ENCODE measurements around the gene RGS17.

DNA sequence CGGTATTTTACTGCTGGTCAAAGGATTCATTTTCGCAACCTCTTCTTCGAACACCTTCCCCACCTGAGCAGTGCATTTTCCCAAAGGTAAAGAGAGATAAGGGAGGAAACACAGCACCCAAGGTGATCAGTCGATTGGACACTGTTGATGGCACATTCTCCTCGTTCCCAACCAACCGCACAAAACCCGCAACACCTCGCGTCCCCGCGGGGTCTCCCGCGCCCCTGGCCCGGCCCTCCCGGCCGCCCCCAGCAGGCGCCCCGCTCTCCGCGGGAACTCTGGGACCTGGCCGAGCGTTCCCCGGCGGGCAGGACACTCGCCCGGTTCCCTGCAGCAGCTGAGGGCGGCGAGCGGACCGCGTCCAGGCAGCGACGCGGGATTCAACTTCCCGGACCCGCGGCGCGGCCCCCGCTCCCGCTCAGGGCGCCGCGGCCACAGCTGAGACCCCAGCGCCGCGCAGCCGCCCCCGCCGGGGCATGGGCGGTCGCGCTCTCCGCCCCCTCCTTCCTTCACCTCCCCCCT lies 506 bp downstream of the RGS17 start:
- TF ChIP-seq CTCF (IDR thresholded peaks at IDR 0.05) (no peak), POLR2A (IDR thresholded peaks at IDR 0.05) (no peak)

All from uterus (tissue), 2 donors.